ENCODE data around the gene C1orf226.

C1orf226 gene

GRCh38 chr1:162366671-162367070, 14.9 kb upstream of the C1orf226 start:
- no peak for DNase-seq

GRCh38 chr1:162367073-162367472, 14.5 kb upstream of the C1orf226 start:
- DNase-seq = no peak

DNA sequence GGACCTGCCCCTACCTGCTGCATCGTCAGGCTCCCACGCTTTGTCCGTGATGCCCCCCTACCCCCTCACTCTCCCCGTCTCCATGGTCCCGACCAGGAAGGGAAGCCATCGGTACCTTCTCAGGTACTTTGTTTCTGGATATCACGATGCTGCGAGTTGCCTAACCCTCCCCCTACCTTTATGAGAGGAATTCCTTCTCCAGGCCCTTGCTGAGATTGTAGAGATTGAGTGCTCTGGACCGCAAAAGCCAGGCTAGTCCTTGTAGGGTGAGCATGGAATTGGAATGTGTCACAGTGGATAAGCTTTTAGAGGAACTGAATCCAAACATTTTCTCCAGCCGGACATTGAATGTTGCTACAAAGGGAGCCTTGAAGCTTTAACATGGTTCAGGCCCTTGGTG, 13.8 kb upstream of the C1orf226 start:
- DNase-seq = no peak

GRCh38 chr1:162368451-162368850, 13.1 kb upstream of the C1orf226 start:
- DNase-seq = no peak

GRCh38 chr1:162369571-162369970, 12.0 kb upstream of the C1orf226 start:
- no peak for DNase-seq

DNA sequence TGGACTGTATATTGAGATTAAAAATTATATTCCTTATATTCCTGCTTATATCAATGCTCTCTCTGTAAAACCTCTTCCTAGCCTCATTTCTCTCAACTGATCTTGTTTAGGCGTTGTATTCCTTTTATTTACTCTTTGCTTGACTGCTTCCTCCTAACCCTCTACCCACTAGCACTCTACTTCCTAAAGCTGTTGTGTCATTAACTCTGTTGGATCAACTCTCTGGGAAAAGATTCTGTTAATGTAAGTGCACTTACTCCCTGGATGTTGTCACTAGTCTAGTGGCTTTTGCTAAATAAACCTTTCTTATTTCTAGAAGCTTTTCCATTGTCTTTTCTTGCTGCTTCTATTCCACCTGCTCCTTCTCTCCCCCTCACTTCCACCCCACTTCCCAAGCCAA, 11.4 kb upstream of the C1orf226 start:
- no peak for DNase-seq

GRCh38 chr1:162370721-162371120, 10.8 kb upstream of the C1orf226 start:
- no peak for DNase-seq

DNA sequence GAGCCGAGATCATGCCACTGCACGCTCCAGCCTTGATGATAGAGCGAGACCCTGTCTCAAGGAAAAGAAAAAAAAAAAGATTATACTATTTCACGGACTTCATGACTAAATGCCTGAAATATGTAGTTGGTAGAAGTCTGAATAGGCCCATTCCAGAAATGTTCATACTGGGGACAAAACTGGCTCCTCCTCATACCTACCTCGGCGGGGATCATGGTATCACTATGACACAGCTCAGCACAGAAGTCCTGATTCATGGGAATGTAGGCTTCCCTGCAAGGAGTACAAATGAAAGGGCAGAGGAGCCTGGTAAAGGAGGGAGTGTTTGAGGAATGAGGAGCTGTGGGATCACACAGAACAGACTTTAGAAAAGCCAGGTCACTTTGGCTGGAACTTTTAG, 9.9 kb upstream of the C1orf226 start:
- no peak for DNase-seq

GRCh38 chr1:162372159-162373071, 9.1 kb upstream of the C1orf226 start:
- DNase-seq = no peak

DNA sequence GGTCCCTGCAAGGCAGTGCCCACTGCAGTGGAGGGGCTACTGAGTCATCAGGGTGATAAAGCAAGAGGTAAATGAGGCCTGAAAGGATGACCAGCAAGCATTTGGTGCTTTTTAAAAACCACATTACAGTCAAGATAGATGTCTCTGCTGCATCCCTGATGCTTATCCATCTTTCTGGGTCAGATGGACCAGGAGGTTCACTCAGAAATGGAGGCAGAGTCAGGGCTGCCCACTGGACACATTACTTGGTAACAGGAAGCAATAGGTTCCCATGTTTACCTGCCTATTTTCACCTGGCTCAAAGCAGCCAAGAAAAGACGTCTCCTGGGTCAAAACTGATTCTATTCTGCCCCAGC, 8.5 kb upstream of the C1orf226 start:
- DNase-seq = no peak

DNA sequence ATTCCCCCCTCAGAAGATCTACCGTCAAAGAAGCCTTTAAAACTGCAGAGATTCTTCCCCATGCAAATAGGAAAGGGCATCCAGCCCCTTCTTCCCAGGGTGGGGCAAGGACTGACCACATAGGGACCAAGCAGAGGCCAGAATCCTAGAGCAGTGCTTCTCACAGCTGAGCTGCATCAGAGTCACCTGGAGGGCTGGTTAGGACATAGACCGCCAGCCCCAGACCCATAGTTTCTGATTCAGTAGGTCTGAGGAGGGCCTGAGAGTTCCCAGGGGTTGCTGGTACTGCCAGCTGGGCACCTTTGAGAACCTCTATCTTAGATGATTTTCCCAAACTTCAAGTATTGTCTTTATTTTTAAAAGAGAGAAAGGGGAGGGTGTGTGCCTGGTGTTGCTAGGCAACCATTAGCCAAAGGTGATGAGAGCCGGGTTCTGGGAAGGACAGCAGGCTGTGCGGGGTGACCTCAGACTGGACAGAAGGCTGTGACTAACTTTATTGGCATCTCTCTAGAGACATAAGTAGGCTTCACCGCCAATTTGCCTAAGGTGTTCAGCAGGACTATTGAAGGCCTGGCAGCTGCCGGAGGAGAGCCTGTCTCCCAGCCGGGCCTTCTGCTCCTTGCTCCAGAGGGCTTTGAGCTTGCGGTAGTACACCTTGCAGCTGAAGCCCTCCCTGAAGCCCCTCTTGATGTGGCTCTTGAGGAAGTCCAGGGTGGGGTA, 7.8 kb upstream of the C1orf226 start:
- DNase-seq = no peak

- no peak for DNase-seq
Observed at GRCh38 chr1:162374406-162374805, 7.1 kb upstream of the C1orf226 start.

DNA sequence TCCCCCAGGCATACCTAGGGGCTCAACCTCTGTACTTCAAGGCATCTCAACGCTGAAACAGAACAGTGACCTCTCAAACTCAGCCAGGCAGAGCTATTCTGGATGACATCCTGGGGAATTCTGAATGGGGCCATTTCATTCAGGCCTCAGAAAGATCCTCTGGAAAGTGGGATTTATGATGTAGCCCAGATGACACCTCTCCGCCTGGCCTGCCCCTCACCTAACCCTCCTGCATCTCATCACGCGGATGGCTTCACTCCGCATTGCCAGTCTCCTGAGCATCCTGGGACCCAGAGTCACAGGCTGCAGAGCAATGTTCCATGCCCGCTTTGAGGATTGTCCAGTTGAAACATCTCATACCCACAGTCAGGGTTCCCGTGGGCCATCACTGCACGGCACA, 6.1 kb upstream of the C1orf226 start:
- DNase-seq = no peak

GRCh38 chr1:162376691-162377090, 4.8 kb upstream of the C1orf226 start, which contains the start of gene SPATA46:
SPATA46 (minus strand) TSS chr1:162376854; CDS start chr1:162376790, 64 bp downstream.
- no peak for DNase-seq

DNA sequence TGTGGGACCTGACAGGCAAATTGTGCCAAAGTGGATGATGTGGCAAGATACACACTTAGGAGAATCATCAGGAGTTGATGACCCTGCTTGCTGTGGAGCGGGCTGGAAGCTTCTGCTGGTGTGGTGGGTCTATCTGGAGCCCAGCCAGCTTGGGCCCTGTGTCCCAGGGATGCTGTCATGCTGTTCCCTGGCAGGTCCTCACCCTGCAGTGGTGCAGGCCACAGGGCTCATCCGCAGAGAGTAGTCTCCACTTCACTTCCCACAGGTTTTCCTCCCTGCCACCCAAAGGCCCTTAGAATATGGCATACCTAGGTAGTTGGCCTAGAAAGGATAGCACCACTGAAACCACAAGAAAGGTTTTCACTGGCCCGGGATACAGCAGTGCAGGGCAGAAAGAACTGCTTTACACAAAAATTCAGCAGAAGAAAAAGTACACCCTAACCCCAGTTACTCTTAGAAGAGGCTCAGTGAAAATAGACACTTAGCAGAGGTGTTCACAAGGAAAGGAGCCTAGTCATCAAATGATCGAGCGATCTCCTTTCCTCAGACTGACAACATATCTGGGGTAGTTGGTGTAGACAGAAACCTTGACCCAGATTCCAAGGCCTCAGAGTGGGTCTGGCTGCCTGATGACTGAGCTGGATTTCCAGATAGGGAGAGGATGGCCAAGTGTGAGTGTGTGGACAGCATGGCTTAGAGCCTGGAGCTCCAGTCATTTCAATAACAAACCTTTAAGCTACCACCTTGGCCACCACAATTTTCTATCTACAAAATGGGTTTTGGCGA, 1.3 kb upstream of the C1orf226 start:
- DNase-seq = no peak

GRCh38 chr1:162381941-162382750, 618 bp downstream of the C1orf226 start:
- no peak for DNase-seq

GRCh38 chr1:162383091-162383490, 1.6 kb downstream of the C1orf226 start:
- DNase-seq = no peak

DNA sequence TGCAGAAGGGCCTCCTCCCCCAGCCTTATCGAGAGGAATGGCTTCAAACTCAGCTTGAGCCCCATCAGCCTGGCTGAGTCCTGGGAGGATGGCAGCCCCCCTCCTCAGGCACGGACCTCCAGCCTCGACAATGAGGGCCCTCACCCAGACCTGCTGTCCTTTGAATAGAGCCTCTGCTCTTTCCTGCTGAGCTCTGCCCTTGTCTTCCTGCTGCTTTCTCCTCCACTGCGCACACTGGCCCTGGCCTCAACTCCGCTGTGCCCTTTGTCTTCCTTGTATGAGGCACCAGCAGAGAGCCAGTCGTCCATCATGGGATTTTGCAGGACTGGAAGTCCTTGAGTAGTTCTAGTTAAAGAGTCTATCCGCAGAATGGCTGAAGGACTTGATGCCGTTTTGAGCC, 2.0 kb downstream of the C1orf226 start:
- no peak for DNase-seq

- no peak for DNase-seq
Observed at GRCh38 chr1:162384116-162384515, 2.6 kb downstream of the C1orf226 start.

- no peak for DNase-seq
Observed at GRCh38 chr1:162384601-162385279, 3.2 kb downstream of the C1orf226 start.

- no peak for DNase-seq
Observed at GRCh38 chr1:162385280-162385623, 3.7 kb downstream of the C1orf226 start.

DNA sequence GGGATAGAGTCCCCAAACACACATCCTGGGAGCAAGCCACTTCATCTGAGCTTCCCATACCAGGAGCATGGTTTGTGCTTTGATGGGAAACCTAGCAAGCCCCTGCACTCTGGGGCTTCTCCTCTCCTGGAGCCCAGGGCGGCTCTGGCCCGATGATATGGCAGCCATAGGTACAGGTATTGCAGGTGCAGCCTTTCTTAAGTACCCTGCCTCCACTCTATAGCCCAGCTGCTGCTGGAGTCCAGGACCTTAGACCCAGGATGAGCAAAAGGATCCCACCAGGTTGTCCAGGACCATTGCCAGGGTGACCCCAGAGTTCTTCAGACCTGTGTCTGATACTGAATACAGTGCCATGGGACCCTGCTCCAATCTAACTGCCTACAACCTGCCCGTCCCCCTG, 4.2 kb downstream of the C1orf226 start:
- DNase-seq = no peak
